Neural cell (in vitro differentiated cells): ENCODE results near the gene BBS4. TPM values are rescaled to one million over a fixed set of nuclear protein-coding genes. Genes with fewer than 3 reads are reported as not detected.

Experiments used
- H2AFZ ChIP-seq: fragments of 200-600, 300-800 bp; sonication (generic), shearing (Covaris generic); 2 replicates; pipeline ENCODE4 v1.6.0; 2014; ENCODE audit warnings: low read depth, mild to moderate bottlenecking, antibody characterized with exemption, low read length, moderate library complexity
- H3F3A ChIP-seq: fragments of 200-600 bp; shearing (Covaris generic); 2 replicates; pipeline ENCODE4 v1.6.1; 2016; ENCODE audit warnings: mild to moderate bottlenecking, moderate library complexity, mixed read lengths, antibody characterized with exemption, low read length; ENCODE audit not compliant: insufficient read depth, poor library complexity, severe bottlenecking
- H3K27ac ChIP-seq: fragments of 200-600, 300-800 bp; sonication (generic), shearing (Covaris generic); 2 replicates; pipeline ENCODE4 v1.5.1; 2014; ENCODE audit warnings: mild to moderate bottlenecking, low read length, moderate library complexity
- H3K27me3 ChIP-seq: fragments of 300-800, 200-600 bp; sonication (generic), shearing (Covaris generic); 2 replicates; pipeline ENCODE4 v1.6.0; 2014; ENCODE audit warnings: mild to moderate bottlenecking, low read depth, low read length, moderate library complexity; ENCODE audit not compliant: insufficient read depth
- H3K36me3 ChIP-seq: fragments of 300-800, 200-600 bp; sonication (generic), shearing (Covaris generic); 2 replicates; pipeline ENCODE4 v1.5.1; 2014; ENCODE audit warnings: mild to moderate bottlenecking, antibody characterized with exemption, low read length, moderate library complexity; ENCODE audit not compliant: insufficient read depth
- H3K4me2 ChIP-seq: fragments of 300-800, 200-600 bp; sonication (generic), shearing (Covaris generic); 2 replicates; pipeline ENCODE4 v1.6.0; 2014; ENCODE audit warnings: mild to moderate bottlenecking, low read length
- H3K4me3 ChIP-seq: fragments of 300-800, 200-600 bp; sonication (generic), shearing (Covaris generic); 2 replicates; pipeline ENCODE4 v1.5.1; 2014; ENCODE audit warnings: mild to moderate bottlenecking, low read length, moderate library complexity
- H3K79me2 ChIP-seq: fragments of 200-600 bp; shearing (Covaris generic); replicated peaks from 2 replicates; pipeline ENCODE4 v1.6.0; 2014; ENCODE audit warnings: mild to moderate bottlenecking, low read length, moderate library complexity; ENCODE audit not compliant: insufficient read depth
- H3K9ac ChIP-seq: fragments of 300-800, 200-600 bp; sonication (generic), shearing (Covaris generic); 2 replicates; pipeline ENCODE4 v1.6.1; 2016; ENCODE audit warnings: mild to moderate bottlenecking, low read length, mixed read lengths
- H3K9me2 ChIP-seq: fragments of 200-600 bp; shearing (Covaris generic); 2 replicates; pipeline ENCODE4 v1.6.1; 2016; ENCODE audit warnings: mild to moderate bottlenecking, low read length, mixed read lengths; ENCODE audit not compliant: insufficient read depth
- H3K9me3 ChIP-seq: fragments of 200-600, 300-800 bp; sonication (generic), shearing (Covaris generic); 2 replicates; pipeline ENCODE4 v1.6.1; 2016; ENCODE audit warnings: mild to moderate bottlenecking, mixed run types, low read length, moderate library complexity, mixed read lengths
- H4K20me1 ChIP-seq: fragments of 200-600 bp; shearing (Covaris generic); 2 replicates; pipeline ENCODE4 v1.6.1; 2016; ENCODE audit warnings: mild to moderate bottlenecking, mixed run types; ENCODE audit not compliant: insufficient read depth
- CTCF ChIP-seq: fragments of 450-650 bp; IDR thresholded peaks from 2 replicates; pipeline ENCODE4 v1.5.1; 2014; ENCODE audit warnings: antibody characterized with exemption, mild to moderate bottlenecking, moderate library complexity; ENCODE audit not compliant: poor library complexity, severe bottlenecking
- EP300 ChIP-seq: fragments of 450-650 bp; conservative IDR thresholded peaks from 2 replicates; pipeline ENCODE4 v1.6.1; 2014; ENCODE audit warnings: antibody characterized with exemption, mild to moderate bottlenecking, moderate library complexity; ENCODE audit not compliant: poor library complexity, severe bottlenecking
- EZH2 ChIP-seq: fragments of 200-600, 300-800 bp; shearing (Covaris generic), sonication (generic); IDR thresholded peaks from 2 replicates; pipeline ENCODE4 v1.6.1; 2014; ENCODE audit warnings: antibody characterized with exemption, low read length, borderline replicate concordance, mild to moderate bottlenecking; ENCODE audit not compliant: insufficient read depth, poor library complexity, severe bottlenecking
- MXI1 ChIP-seq: fragments of 450-650 bp; conservative IDR thresholded peaks from 2 replicates; pipeline ENCODE4 v1.6.1; 2014; ENCODE audit warnings: antibody characterized with exemption, mild to moderate bottlenecking; ENCODE audit not compliant: poor library complexity, severe bottlenecking
- POLR2AphosphoS5 ChIP-seq: IDR thresholded peaks from 2 replicates; pipeline ENCODE4 v1.6.1; 2012
- RAD21 ChIP-seq: fragments of 450-650 bp; conservative IDR thresholded peaks from 2 replicates; pipeline ENCODE4 v1.6.1; 2014; ENCODE audit warnings: antibody characterized with exemption, mild to moderate bottlenecking, moderate library complexity
- REST ChIP-seq: IDR thresholded peaks from 2 replicates; pipeline ENCODE4 v1.6.1; 2012; ENCODE audit warnings: borderline replicate concordance
- SMC3 ChIP-seq: fragments of 450-650 bp; conservative IDR thresholded peaks from 2 replicates; pipeline ENCODE4 v1.6.1; 2014; ENCODE audit warnings: antibody characterized with exemption, mild to moderate bottlenecking, moderate library complexity; ENCODE audit not compliant: poor library complexity
- TAF1 ChIP-seq: IDR thresholded peaks from 2 replicates; pipeline ENCODE4 v1.6.1; 2012; ENCODE audit warnings: low read depth
- polyA plus RNA-seq: library from polyadenylated mRNA; depleted of rRNA; stranded (reverse); fragments of >200 nt; gene quantifications from 2 replicates; pipeline ENCODE4 v1.2.3, GENCODE V29; 2014

Gene BBS4
- polyA plus RNA-seq, 1 donor from 2014 or later: 88.2 TPM

DNA sequence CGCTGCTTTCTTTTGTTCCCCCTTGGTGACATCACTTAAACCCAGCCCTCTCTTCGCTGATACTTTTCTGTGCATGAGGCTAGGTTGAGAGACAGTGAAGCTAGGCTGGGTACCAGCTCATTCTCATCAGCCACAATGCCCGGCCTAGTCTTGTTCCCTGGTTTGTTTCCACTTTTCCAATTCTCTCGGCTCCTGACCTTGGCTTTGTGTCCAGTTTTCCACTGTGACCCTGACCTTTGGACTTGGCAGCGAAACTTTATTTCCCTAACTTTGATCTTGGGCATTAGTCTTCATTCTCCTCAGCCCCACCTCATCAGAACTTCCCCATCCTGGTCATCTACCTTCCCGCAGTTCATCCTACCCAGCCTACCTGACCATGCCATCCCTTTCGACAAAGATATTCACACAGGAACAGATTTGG lies 98.5 kb downstream of the BBS4 start:
- TF ChIP-seq CTCF: no peak
- TF ChIP-seq EZH2: no peak
- TF ChIP-seq TAF1: no peak
- no peak for TF ChIP-seq RAD21
- TF ChIP-seq REST: no peak
- TF ChIP-seq SMC3: no peak
- TF ChIP-seq EP300: no peak
- no peak for TF ChIP-seq POLR2AphosphoS5
- TF ChIP-seq MXI1: no peak
- Histone ChIP-seq H3K36me3 (no peaks in the 10 kb centered on the region), H3K9me3 (no peaks in the 10 kb centered on the region), H4K20me1 (no peaks in the 10 kb centered on the region), H2AFZ (peak overlapping the region; percentile 98), H3K27me3 (no peaks in the 10 kb centered on the region), H3K79me2 (peaks cover 25% of the 10 kb centered on the region), H3K27ac (peak overlapping the region; percentile 99), H3K9me2 (no peaks in the 10 kb centered on the region), H3F3A (peaks cover 8% of the 10 kb centered on the region), H3K9ac (peak overlapping the region; percentile 94), H3K4me3 (peak overlapping the region; percentile 98), H3K4me2 (peak overlapping the region; percentile 41)

DNA sequence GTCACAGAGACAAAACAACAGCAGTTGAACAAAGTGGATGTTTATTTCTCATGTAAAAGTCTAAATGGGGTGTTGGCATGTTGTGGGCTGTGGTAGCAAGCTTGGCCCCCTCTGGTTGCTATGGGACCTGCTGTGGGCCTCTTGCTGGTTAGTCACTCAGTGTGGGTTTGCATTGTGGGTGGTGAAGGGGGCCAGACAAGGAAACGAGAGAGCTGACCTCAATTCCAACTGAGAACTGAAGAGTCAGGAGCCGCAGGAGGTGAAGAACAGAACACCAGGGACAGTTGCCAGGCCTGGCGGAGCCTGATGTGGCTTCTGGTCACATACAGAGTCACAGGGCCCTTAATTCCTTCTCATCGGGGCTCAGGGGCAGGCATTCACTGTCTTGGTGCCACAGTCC lies 99.4 kb downstream of the BBS4 start:
- Histone ChIP-seq H3K4me2 (no peak overlapping the region), H4K20me1 (no peaks in the 10 kb centered on the region), H3K4me3 (no peak overlapping the region), H3F3A (peaks cover 8% of the 10 kb centered on the region), H3K27ac (no peak overlapping the region), H2AFZ (no peak overlapping the region), H3K9me2 (no peaks in the 10 kb centered on the region), H3K27me3 (no peaks in the 10 kb centered on the region), H3K9ac (no peak overlapping the region), H3K9me3 (no peaks in the 10 kb centered on the region), H3K79me2 (peaks cover 21% of the 10 kb centered on the region), H3K36me3 (no peaks in the 10 kb centered on the region)
- TF ChIP-seq POLR2AphosphoS5 (no peak), EZH2 (no peak), SMC3 (no peak), MXI1 (no peak), EP300 (no peak), TAF1 (no peak), REST (no peak), RAD21 (no peak), CTCF (no peak)
